Measurements from ENCODE around the gene ANGEL2.

- TF ChIP-seq CTCF (IDR thresholded peaks at IDR 0.05) (no peak), POLR2A (IDR thresholded peaks at IDR 0.05) (no peak)
These were observed 25.8 kb upstream of the ANGEL2 start for GRCh38 chr1:213041443-213041842.

All from uterus (tissue), 2 donors.